Tibial nerve (tissue), 4 donors: ENCODE measurements around the gene CFAP299. TPM values are rescaled to one million over a fixed set of nuclear protein-coding genes. Genes with fewer than 3 reads are reported as not detected.
"Not testable (repeated sequence)": the region's sequence is repeated elsewhere in the genome, so short reads cannot be mapped to it uniquely, and the experiment has no call there.

ENCODE experiments used
- DNase-seq, 2 donors: peaks; one replicate each; pipeline ENCODE4 v3.0.0-alpha.2; 2019; ENCODE audit warnings: low spot score in 2 of 2
- H3K27ac ChIP-seq, 4 donors: fragments of 200-600 bp; sonication (generic) in 3 of 4; one replicate each; pipeline ENCODE4 v1.5.1; 2017 to 2019; ENCODE audit warnings: mild to moderate bottlenecking in 1 of 4
- H3K27me3 ChIP-seq, 2 donors: fragments of 200-600 bp; sonication (generic) in 1 of 2; one replicate each; pipeline versions ENCODE4 v1.5.1 to v1.6.0; 2017 to 2019
- H3K36me3 ChIP-seq, 3 donors: fragments of 200-600 bp; sonication (generic); one replicate each; pipeline ENCODE4 v1.5.1; 2018 to 2019
- H3K4me1 ChIP-seq, 4 donors: fragments of 200-600 bp; sonication (generic) in 3 of 4; one replicate each; pipeline ENCODE4 v1.5.1; 2017 to 2019
- H3K4me3 ChIP-seq, 4 donors: fragments of 200-600 bp; sonication (generic) in 3 of 4; one replicate each; pipeline ENCODE4 v1.5.1; 2017 to 2019; ENCODE audit warnings: mild to moderate bottlenecking in 1 of 4, moderate library complexity in 1 of 4
- H3K9me3 ChIP-seq, 4 donors: fragments of 200-600 bp; sonication (generic) in 3 of 4; one replicate each; pipeline ENCODE4 v1.5.1; 2017 to 2019
- EP300 ChIP-seq, 2 donors: sonication (generic); formaldehyde crosslinking; IDR thresholded peaks; one replicate each; pipeline ENCODE4 v1.6.1; 2017; ENCODE audit warnings: antibody characterized with exemption in 2 of 2, mild to moderate bottlenecking in 1 of 2
- POLR2A ChIP-seq, 2 donors: fragments of 450-650 bp; IDR thresholded peaks; one replicate each; pipeline ENCODE4 v1.6.1; 2017; ENCODE audit warnings: antibody characterized with exemption in 2 of 2, mild to moderate bottlenecking in 2 of 2, moderate library complexity in 2 of 2
- WGBS, 2 donors: methylation state at CpG; one replicate each; pipeline ENCODE4 v1.1.5; 2018; 5-methylcytosine and 5-hydroxymethylcytosine counted together
- total RNA-seq, 4 donors: library from RNA; depleted of rRNA; stranded (reverse); fragments of >200 nt; gene quantifications; one replicate each; pipeline ENCODE4 v1.1.0, GENCODE V29; 2016
- TF ChIP-seq, protein P1 (sequence below), 5 experiments: fragments of 200-600 bp in 3 of 5; fragments of 450-650 bp in 2 of 5; sonication (generic) in 3 of 5; IDR thresholded peaks; one replicate each; pipeline ENCODE4 v1.5.1; 2016 to 2019; ENCODE audit warnings: antibody characterized with exemption in 5 of 5, mild to moderate bottlenecking in 3 of 5, moderate library complexity in 2 of 5

Gene CFAP299
- total RNA-seq, 4 donors from 2014 or later, result under 0.01 to 0.87 (median 0.39) TPM; not detected in 1

DNA sequence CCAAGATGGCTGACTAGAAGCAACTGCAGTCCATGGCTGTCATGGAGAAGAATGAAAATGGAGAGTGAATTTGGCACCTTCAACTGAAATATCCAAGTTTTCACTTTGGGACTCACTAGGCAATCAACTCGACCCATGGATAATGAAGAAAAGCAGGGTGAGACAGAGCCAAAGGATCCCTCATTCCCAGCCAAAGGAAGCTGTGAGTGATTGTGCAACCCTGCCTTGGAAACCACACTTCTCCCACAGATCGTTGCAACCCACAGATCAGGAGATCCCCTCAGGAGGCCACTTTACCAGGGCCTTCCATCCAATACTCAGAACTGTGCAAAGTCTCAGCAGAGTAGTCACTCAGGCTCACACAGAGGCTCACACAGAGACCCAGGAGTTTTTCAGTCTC lies 4.5 kb downstream of the CFAP299 start:
- WGBS, 2 donors, result 53 to 86% methylated on average over 2 of the region's 2 CpGs
- H3K36me3 ChIP-seq, result no peaks in the 10 kb centered on the region
- no peak for DNase-seq
- peaks cover 0 to 13% (median 2%) of the 10 kb centered on the region in 4 donors for H3K4me1 ChIP-seq
- peaks cover 0 to 13% (median 0%) of the 10 kb centered on the region in 4 donors for H3K9me3 ChIP-seq
- H3K4me3 ChIP-seq, result no peak overlapping the region
- peaks cover 0 to 6% of the 10 kb centered on the region in 2 donors for H3K27me3 ChIP-seq
- no peak for TF ChIP-seq EP300 (IDR thresholded peaks at IDR 0.05)
- TF ChIP-seq, protein P1, sequence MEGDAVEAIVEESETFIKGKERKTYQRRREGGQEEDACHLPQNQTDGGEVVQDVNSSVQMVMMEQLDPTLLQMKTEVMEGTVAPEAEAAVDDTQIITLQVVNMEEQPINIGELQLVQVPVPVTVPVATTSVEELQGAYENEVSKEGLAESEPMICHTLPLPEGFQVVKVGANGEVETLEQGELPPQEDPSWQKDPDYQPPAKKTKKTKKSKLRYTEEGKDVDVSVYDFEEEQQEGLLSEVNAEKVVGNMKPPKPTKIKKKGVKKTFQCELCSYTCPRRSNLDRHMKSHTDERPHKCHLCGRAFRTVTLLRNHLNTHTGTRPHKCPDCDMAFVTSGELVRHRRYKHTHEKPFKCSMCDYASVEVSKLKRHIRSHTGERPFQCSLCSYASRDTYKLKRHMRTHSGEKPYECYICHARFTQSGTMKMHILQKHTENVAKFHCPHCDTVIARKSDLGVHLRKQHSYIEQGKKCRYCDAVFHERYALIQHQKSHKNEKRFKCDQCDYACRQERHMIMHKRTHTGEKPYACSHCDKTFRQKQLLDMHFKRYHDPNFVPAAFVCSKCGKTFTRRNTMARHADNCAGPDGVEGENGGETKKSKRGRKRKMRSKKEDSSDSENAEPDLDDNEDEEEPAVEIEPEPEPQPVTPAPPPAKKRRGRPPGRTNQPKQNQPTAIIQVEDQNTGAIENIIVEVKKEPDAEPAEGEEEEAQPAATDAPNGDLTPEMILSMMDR (IDR thresholded peaks at IDR 0.05), result no peak
- TF ChIP-seq POLR2A (IDR thresholded peaks at IDR 0.05), result no peak
- no peak overlapping the region for H3K27ac ChIP-seq

DNA sequence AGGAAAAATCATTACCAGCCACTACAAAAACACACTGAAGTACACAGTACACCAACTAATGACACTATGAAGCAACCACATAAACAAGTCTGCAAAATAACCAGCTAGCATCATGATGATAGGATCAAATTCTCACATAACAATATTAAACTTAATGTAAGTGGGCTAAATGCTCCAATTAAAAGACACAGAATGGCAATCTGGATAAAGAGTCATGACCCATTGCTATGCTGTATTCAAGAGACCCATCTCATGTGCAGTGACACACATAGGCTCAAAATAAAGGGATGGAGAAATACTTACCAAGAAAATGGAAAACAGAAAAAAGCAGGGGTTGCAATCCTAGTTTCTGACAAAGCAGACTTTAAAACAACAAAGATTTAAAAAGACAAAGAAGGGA lies 7.2 kb downstream of the CFAP299 start:
- H3K27me3 ChIP-seq, H3K4me1 ChIP-seq, H3K27ac ChIP-seq, H3K36me3 ChIP-seq, DNase-seq, H3K4me3 ChIP-seq: not testable (repeated sequence)
- H3K9me3 ChIP-seq, result peaks cover 0 to 13% (median 0%) of the 10 kb centered on the region in 4 donors

DNA sequence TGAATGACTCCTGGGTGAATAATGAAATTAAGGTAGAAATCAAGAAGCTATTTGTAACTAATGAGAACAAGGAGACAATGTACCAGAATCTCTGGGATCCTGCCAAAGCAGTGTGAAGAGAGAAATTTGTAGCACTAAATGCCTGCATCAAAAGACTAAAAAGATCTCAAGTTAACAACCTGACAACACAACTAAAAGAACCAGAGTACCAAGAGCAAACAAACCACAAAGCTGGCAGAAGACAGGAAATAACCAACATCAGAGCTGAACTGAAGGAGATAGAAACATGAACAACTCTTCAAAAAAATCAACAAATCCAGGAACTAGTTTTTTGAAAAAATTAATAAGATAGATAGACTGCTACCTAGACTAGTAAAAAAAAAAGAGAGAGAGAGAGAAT lies 8.4 kb downstream of the CFAP299 start:
- no peak for DNase-seq
- no peaks in the 10 kb centered on the region for H3K27me3 ChIP-seq
- TF ChIP-seq, protein P1 (IDR thresholded peaks at IDR 0.05), result no peak
- TF ChIP-seq EP300 (IDR thresholded peaks at IDR 0.05) (no peak), POLR2A (IDR thresholded peaks at IDR 0.05) (no peak)
- peaks cover 0 to 13% (median 0%) of the 10 kb centered on the region in 4 donors for H3K9me3 ChIP-seq
- no peak overlapping the region for H3K27ac ChIP-seq
- no peaks in the 10 kb centered on the region for H3K4me1 ChIP-seq
- H3K4me3 ChIP-seq, result no peak overlapping the region
- no peaks in the 10 kb centered on the region for H3K36me3 ChIP-seq

DNA sequence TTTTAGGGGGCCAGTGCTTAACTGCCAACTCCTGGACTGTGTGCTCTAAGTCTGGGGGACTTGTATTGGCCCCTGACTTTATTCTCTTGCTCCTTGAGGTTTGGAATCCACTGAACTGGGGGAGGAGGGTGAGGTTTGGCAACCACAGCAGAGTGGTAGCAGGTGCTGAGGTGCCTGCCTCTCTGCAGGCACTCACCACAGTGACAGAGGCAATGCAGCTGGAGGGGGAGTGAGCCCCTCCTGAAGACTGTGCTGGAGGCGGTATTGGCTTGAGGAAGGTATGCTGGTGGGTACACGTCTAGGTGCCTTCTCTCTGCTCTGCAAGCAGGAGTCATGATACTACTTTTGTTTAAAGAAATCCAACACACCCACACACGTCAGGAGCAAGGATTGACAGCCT lies 24.6 kb downstream of the CFAP299 start:
- no peak for DNase-seq
- Histone ChIP-seq H3K27me3 (no peaks in the 10 kb centered on the region), H3K4me1 (no peaks in the 10 kb centered on the region), H3K4me3 (no peak overlapping the region), H3K36me3 (no peaks in the 10 kb centered on the region), H3K27ac (no peak overlapping the region), H3K9me3 (no peaks in the 10 kb centered on the region)
- WGBS, 2 donors, result 57 to 68% methylated on average over 3 of the region's 3 CpGs
- TF ChIP-seq EP300 (IDR thresholded peaks at IDR 0.05) (no peak), POLR2A (IDR thresholded peaks at IDR 0.05) (no peak)
- TF ChIP-seq, protein P1 (IDR thresholded peaks at IDR 0.05), result no peak

DNA sequence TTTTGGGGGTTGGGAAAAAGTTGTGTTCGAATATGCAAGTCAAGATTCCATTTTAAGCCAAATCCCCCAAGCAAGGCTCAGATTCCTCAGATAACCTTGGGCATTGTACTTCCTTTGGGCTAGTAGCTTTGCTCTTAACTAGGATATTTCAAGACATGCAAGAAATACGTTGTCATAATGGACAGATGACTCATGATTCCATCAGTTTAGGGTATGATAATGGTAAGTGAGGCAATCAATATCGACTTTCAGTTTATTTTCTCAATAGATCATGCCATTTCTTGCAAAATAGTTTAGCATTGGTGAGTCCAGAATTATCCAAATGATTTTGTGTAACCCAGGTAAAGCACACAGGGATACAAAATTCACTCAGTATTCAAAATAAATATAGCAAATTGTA lies 25.4 kb downstream of the CFAP299 start:
- 62 to 63% methylated on average over 3 of the region's 3 CpGs for WGBS, 2 donors
- Histone ChIP-seq H3K9me3 (no peaks in the 10 kb centered on the region), H3K27ac (no peak overlapping the region), H3K36me3 (no peaks in the 10 kb centered on the region), H3K27me3 (no peaks in the 10 kb centered on the region), H3K4me3 (no peak overlapping the region), H3K4me1 (no peaks in the 10 kb centered on the region)
- DNase-seq, result no peak
- TF ChIP-seq POLR2A (IDR thresholded peaks at IDR 0.05) (no peak), EP300 (IDR thresholded peaks at IDR 0.05) (no peak)
- TF ChIP-seq, protein P1 (IDR thresholded peaks at IDR 0.05), result no peak

DNA sequence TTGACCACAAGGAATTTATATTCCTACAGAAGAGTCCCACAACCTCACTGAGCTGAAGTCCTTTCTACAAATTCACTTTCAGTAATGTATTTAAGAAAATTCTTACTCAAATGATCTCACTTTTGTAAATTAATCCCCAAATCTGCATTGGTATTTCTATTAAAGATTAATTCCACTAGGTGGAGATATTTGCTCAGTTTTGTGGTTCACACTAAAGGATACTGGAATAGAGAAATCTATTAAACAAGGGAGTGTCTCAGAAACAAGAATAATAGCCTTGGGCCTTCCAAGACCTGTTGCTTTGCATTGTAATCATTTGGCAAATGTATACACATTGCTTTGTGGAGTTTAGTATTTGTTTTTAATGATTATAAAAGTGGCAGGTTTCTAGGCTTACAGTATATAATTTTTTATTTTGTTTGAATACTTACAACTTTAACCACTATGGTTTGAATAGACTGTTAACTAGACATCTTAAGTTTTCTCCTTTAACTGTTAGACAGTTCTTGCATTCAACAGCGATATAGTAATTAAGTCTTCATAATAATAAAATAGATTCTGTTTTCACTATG lies 25.9 kb downstream of the CFAP299 start:
- Histone ChIP-seq H3K4me3 (no peak overlapping the region), H3K27me3 (no peaks in the 10 kb centered on the region), H3K27ac (no peak overlapping the region), H3K9me3 (no peaks in the 10 kb centered on the region), H3K36me3 (no peaks in the 10 kb centered on the region), H3K4me1 (no peaks in the 10 kb centered on the region)
- 54 to 72% methylated on average over 1 of the region's 1 CpG for WGBS, 2 donors
- TF ChIP-seq POLR2A (IDR thresholded peaks at IDR 0.05), result no peak
- TF ChIP-seq, protein P1 (IDR thresholded peaks at IDR 0.05), result peak in 2 of 5 experiments; percentile 44 to 50
- DNase-seq, result no peak
